HEK293T (cell line): ENCODE data around the gene ZDHHC8.

Source experiments
- BHLHE40 ChIP-seq: fragments of 450-650 bp; IDR thresholded peaks from 2 replicates; pipeline ENCODE4 v1.6.1; 2016; ENCODE audit warnings: mild to moderate bottlenecking, moderate library complexity, borderline replicate concordance
- ELF4 ChIP-seq: fragments of 450-650 bp; IDR thresholded peaks from 2 replicates; pipeline ENCODE4 v1.6.1; 2017; ENCODE audit warnings: antibody characterized with exemption
- FOXA1 ChIP-seq: fragments of 450-650 bp; IDR thresholded peaks from 2 replicates; pipeline ENCODE4 v1.6.1; 2016; ENCODE audit warnings: mild to moderate bottlenecking
- FOXM1 ChIP-seq: fragments of 450-650 bp; IDR thresholded peaks from 2 replicates; pipeline ENCODE4 v1.6.1; 2017; ENCODE audit warnings: mild to moderate bottlenecking, borderline replicate concordance
- HDGF ChIP-seq: fragments of 450-650 bp; IDR thresholded peaks from 2 replicates; pipeline ENCODE4 v1.6.1; 2017; ENCODE audit warnings: antibody characterized with exemption, borderline replicate concordance
- L3MBTL2 ChIP-seq: fragments of 450-650 bp; conservative IDR thresholded peaks from 2 replicates; pipeline ENCODE4 v1.6.1; 2016; ENCODE audit warnings: mild to moderate bottlenecking
- LEF1 ChIP-seq: fragments of 450-650 bp; IDR thresholded peaks from 2 replicates; pipeline ENCODE4 v1.6.1; 2017; ENCODE audit warnings: mild to moderate bottlenecking, borderline replicate concordance
- NFRKB ChIP-seq: fragments of 450-650 bp; IDR thresholded peaks from 2 replicates; pipeline ENCODE4 v1.6.1; 2016; ENCODE audit warnings: mild to moderate bottlenecking, moderate library complexity
- PKNOX1 ChIP-seq: fragments of 450-650 bp; IDR thresholded peaks from 2 replicates; pipeline ENCODE4 v1.6.1; 2016
- SP1 ChIP-seq: fragments of 450-650 bp; IDR thresholded peaks from 2 replicates; pipeline ENCODE4 v1.6.1; 2017
- SUZ12 ChIP-seq: fragments of 450-650 bp; IDR thresholded peaks from 2 replicates; pipeline ENCODE4 v1.6.1; 2016; ENCODE audit warnings: mild to moderate bottlenecking

- no peak for TF ChIP-seq HDGF
- TF ChIP-seq NFRKB = no peak
- TF ChIP-seq SUZ12 = no peak
- TF ChIP-seq ELF4 = no peak
- no peak for TF ChIP-seq LEF1
- TF ChIP-seq SP1 = no peak
- no peak for TF ChIP-seq BHLHE40
- no peak for TF ChIP-seq PKNOX1
- TF ChIP-seq FOXM1 = no peak
- TF ChIP-seq FOXA1 = no peak
- no peak for TF ChIP-seq L3MBTL2
Observed at GRCh38 chr22:20186871-20187546, 55.4 kb downstream of the ZDHHC8 start.
